GM23248 (cell line): ENCODE data around the gene ENOX2.

Source experiments
- EZH2 ChIP-seq: fragments of 200-600 bp; sonication (generic); IDR thresholded peaks from 2 replicates; pipeline ENCODE4 v1.6.1; 2018; ENCODE audit warnings: antibody characterized with exemption, mild to moderate bottlenecking; ENCODE audit not compliant: insufficient read depth, poor library complexity, severe bottlenecking
- EZH2phosphoT487 ChIP-seq: fragments of 200-600 bp; sonication (generic); IDR thresholded peaks from 2 replicates; pipeline ENCODE4 v1.6.1; 2018; ENCODE audit warnings: antibody characterized with exemption, moderate library complexity, mild to moderate bottlenecking, low read depth; ENCODE audit not compliant: insufficient read depth

GRCh38 chrX:130604882-130605281 lies 298.1 kb downstream of the ENOX2 start:
- TF ChIP-seq EZH2 (no peak), EZH2phosphoT487 (no peak)
